Testis (tissue), 2 donors: ENCODE results near the gene RSPO4.
A peak's percentile ranks its signal among the peaks of the same experiment; 100 is the strongest.

Experiments used
- POLR2A ChIP-seq: fragments of 450-650 bp; IDR thresholded peaks from one replicate; pipeline ENCODE4 v1.6.1; 2017; ENCODE audit warnings: antibody characterized with exemption, mild to moderate bottlenecking, moderate library complexity
- TF ChIP-seq, protein P1 (sequence below), 3 experiments: fragments of 450-650 bp in 2 of 3; fragments of 200-600 bp in 1 of 3; sonication (generic) in 1 of 3; IDR thresholded peaks; one replicate each; pipeline ENCODE4 v1.5.1; 2016 to 2019; ENCODE audit warnings: antibody characterized with exemption in 3 of 3, mild to moderate bottlenecking in 2 of 3, moderate library complexity in 1 of 3

DNA sequence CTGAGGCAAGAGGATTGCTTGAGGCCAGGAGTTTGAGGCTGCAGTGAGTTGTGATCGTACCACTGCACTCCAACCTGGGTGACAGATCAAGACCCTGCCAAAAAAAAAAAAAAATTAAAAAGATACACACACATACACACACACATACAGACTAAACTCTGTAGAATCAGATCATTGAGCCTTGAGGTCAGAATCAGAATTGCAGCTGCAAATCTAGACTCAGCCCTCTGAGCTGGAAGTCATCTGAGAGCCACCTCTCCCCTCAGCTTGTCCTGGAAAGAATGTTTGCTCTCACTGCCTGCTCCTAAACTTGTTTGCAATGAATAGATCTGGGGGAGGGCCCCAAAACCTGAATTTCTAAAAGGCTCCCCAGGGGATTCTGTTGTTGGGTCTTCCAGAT, 44.6 kb downstream of the RSPO4 start:
- TF ChIP-seq, protein P1, sequence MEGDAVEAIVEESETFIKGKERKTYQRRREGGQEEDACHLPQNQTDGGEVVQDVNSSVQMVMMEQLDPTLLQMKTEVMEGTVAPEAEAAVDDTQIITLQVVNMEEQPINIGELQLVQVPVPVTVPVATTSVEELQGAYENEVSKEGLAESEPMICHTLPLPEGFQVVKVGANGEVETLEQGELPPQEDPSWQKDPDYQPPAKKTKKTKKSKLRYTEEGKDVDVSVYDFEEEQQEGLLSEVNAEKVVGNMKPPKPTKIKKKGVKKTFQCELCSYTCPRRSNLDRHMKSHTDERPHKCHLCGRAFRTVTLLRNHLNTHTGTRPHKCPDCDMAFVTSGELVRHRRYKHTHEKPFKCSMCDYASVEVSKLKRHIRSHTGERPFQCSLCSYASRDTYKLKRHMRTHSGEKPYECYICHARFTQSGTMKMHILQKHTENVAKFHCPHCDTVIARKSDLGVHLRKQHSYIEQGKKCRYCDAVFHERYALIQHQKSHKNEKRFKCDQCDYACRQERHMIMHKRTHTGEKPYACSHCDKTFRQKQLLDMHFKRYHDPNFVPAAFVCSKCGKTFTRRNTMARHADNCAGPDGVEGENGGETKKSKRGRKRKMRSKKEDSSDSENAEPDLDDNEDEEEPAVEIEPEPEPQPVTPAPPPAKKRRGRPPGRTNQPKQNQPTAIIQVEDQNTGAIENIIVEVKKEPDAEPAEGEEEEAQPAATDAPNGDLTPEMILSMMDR (IDR thresholded peaks at IDR 0.05): peak in 1 of 3 experiments; percentile 9
- no peak for TF ChIP-seq POLR2A
